ENCODE measurements around the gene UPK1A.

Gene UPK1A

DNA sequence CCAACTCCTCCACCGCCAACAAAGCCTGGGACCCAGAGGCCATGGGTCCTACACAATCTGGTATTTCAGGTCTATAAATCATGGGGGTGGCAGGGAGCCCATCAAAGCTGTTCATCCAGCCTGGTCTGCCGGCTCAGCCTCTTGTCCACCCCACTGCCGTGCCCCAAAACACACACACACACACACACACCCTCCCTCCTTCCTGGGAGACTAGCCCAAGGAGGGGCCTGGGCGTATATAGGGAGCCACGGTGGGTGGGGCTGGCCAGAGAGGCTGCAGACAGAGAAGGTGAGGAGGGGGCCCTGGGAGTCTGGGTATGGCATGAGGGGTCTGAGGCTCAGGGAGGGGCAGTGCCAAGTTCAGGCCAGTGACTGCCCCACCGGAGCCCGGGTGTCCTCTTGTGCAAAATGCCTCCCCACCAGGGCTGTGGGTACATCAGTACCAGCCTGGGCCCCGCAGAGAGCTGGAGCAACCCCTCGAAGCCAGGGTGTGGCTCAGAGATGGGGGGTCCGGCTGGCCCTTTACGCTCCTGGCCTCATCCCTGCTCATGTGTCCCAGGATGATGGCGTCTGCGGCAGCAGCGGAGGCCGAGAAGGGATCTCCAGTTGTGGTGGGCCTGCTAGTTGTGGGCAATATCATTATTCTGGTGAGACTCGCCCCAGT lies at the start of gene UPK1A:
Gene UPK1A, plus strand, starts transcription at position 267 of the 663 bp plus-strand sequence. Its CDS starts 296 bp downstream, at position 563.
- DNase-seq, result no peak

DNA sequence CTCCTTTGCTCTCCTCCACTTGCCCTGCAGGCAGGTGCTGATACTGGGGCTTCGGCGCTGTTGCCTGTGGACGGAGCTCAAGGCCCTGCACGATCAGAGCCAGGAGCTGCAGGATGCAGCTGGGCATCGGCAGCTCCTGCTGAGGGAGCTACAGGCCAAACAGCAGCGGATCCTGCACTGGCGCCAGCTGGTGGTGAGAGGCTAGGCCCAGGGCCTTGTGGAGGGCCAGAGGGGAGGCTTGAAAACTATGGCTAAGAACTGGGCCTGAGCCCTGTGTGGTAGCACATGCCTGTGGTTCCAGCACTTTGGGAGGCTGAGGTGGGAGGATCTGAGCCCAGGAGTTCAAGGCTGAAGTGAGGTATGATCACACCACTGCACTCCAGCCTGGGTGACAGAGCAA lies 47.5 kb upstream of the UPK1A start:
- no peak for DNase-seq

DNA sequence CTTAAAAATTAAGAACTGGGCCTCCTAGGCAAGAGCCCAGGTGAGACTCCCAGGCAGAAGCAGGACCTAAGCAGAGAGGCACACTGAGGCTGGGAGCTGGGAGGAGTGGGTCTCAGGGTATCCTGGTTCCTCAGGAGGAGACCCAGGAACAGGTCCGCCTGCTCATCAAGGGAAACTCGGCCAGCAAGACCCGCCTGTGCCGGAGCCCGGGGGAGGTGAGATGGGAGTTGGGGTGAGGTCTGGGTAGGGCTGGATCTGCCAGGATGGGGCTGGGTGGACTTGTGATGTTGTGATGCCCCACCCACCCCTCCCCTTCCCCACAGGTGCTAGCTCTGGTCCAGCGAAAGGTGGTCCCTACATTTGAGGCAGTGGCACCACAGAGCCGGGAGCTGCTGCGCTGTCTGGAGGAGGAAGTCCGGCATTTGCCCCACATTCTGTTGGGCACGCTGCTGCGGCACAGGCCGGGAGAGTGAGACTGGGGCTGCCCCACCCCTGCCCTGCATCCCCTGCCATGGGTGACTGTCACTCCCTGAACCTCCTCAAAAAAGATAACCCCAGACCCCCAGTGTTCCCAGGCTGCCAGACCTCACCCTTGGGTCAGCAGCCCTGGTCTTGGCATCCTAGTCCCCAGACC lies 46.9 kb upstream of the UPK1A start:
- DNase-seq, result no peak

DNA sequence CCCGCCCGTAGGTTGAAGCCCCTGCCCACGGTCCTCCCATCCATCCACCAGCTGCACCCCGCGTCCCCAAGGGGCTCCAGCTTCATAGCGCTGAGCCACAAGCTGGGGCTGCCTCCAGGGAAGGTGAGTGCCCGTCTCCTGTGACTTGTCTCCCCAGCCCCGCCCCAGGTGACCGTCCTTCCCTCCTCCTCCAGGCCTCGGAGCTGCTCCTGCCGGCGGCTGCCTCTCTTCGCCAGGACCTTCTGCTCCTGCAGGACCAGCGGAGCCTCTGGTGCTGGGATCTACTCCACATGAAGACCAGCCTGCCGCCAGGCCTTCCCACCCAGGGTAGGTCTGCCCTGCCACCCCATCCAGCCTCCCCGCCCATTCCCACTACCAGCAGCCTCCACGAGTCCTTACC lies 46.3 kb upstream of the UPK1A start:
- DNase-seq, result no peak

DNA sequence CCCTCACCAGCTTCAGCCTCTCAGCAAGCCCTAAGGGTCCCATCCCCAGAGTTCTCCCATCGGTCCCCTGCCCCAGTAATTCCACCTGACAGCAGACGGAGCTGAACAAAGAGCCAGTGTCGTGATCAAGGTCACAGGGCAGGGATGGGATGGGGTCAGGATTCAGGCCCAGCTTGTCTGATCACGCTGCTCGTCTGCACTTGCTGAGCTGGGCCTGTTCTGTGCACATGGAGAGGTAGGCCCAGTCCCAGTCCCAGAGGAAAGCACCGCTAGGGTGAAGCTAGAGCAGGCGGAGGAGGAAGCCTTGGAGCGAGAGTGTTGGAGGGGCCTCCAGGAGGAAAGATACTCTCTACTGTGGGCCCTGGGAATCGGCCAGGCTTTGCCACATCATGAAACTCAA lies 44.6 kb upstream of the UPK1A start:
- DNase-seq, result no peak

DNA sequence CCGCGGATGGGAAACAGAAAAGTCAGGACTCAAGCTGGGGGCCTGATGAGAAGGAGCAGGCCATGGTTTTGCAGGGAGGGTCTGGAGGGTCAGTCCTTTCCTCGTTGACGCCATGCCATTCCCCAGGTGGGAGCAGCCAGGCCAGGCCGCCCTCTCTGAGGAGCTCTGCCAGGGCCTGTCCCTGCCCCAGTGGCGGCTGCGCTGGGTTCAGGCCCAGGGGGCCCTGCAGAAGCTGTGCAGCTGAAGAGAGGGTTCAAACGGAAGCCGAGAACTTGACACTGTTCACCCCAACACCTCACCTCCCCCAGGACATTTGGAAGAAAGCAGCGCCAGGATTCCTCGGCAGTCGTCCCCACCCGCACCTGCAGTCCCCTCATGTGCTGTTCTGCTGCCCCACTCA lies 43.6 kb upstream of the UPK1A start:
- no peak for DNase-seq

DNA sequence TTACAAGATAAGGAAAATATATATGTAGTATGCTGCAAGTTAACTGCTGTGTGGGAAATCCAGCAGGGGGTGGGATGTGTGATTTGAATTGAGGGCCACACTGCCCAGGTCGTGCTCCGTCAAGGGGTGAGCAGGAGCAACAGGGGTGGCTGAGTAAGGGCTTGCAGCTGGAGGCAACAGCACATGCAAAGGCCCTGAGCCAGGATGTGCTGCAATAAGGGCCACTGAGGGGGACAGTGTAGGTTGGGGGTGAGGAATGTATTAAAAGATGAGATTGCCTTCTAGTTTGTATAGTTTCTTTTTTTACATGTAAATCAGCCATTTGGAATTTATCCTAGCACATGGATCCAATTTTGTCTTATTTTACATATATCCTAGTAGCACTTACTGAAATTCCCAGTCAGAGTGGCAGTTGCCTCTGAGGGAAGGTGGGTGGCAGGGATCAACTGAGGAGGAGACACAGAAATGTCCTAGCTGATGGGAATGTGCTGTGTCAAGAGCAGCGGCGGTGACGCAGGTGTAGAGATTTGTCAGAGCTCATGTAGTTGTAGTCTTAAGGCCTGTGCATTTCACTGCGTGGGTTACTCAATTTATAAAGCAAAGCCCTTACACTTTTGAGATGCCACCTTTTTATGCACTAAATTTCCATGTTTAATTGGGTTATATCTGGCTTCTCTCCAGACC lies 42.8 kb upstream of the UPK1A start:
- DNase-seq, result no peak

DNA sequence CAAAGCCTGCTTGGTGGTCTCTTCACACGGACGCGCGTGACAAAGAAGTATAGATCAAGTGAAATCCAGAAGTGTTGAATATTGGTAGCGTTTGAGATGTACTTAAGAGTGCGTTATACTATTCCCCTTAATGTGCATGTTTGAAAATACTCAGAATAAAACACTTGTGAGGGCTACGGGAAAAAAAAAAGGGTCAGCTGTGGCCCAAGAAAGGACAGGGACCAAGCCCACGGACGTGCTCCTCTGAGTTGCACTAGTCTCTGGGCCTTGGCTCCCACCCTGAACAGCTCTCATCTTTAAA lies 38.1 kb upstream of the UPK1A start:
- no peak for DNase-seq

DNA sequence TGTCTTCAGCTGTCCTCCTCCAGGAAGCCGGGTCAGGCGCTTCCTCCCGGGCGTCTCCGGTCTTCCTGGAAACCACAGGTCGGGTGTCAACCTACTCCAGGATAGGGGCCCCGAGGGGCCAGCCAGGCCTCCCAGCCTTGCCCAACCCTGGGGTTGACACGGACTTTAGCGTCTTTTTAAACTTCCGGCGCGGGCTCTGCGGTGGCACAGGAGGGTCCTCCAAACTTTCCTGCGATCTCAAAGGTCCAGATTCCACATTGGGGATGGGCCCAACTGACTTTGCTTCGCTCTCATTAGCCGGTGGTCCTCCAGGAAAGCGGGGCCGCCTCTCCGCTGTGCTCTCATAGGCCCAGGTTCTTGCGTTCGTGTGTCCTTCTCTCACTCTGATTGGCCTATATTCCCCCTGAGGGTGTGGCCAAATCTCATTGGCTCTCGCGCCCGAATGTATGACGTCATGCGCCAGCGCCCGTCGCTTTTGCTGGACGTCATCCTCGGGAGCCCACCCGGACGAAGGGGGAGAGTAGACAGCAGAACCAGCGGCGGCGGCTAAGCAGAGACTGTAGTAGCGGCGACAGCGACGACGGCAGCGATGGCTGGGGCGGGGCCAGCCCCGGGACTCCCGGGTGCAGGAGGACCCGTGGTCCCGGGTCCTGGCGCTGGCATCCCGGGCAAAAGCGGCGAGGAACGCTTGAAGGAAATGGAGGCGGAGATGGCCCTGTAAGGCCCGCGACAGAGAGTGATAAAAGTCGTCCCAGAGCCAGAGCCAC lies 37.6 kb upstream of the UPK1A start, which contains the start of gene RBM42:
Gene RBM42, plus strand, starts transcription at position 472 of the 767 bp plus-strand sequence. Its CDS starts 118 bp downstream, at position 590.
- DNase-seq, result peak; percentile 88

DNA sequence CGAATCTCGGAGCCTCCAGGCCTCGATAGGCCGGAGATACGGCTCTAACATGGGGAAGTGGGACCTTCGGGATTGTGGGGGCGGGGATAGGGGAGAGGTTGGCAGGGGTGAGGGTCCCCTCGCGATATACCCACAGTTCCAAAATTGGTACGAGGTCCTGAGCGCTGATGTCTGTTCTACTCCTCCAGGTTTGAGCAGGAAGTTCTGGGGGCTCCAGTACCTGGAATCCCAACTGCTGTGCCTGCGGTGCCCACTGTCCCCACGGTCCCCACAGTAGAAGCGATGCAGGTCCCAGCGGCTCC lies 37.0 kb upstream of the UPK1A start:
- DNase-seq, result no peak

DNA sequence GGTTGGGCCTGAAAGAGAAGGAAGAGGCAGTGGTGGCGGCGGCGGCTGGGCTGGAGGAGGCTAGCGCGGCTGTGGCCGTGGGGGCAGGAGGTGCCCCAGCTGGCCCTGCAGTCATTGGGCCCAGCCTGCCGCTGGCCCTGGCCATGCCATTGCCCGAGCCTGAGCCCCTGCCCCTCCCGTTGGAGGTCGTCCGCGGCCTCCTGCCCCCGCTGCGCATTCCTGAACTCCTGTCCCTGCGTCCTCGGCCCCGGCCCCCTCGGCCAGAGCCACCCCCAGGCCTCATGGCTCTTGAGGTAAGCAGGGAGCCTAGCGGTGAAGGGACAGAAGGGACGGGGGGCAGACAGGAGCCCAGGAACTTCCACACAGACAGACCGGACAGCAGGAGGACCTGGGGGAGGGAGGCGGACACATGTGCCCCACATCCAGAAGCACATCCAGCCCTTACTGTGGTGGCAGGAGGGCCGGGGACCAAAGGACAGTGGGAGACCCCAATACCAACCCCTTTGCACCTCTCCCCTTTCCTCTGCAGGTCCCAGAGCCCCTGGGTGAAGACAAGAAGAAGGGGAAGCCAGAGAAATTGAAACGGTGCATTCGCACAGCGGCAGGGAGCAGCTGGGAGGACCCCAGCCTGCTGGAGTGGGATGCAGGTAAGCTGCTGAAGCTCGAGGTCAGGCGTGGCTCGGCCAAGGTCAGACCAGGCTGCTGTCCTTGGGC lies 32.4 kb upstream of the UPK1A start:
- no peak for DNase-seq

DNA sequence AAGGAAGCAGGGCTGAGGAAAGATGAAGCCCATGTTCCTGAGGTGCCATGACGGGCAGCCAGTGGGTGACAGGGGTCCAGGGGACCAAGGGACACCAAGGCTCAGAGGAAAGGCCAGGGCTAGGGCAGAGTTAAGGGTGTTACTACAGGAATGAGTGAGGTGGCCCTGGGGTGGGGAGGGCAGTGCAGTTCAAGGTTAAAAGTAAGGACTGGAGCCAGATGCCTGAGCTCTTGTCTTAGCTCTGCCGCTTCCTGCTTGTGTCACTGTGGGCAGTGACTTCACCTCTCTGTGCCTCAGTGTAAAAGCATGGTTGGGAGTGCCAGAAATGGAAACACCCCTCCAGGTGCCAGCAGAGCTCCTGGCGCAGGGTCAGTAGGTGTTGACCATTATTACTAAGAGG lies 29.7 kb upstream of the UPK1A start:
- DNase-seq, result no peak

DNA sequence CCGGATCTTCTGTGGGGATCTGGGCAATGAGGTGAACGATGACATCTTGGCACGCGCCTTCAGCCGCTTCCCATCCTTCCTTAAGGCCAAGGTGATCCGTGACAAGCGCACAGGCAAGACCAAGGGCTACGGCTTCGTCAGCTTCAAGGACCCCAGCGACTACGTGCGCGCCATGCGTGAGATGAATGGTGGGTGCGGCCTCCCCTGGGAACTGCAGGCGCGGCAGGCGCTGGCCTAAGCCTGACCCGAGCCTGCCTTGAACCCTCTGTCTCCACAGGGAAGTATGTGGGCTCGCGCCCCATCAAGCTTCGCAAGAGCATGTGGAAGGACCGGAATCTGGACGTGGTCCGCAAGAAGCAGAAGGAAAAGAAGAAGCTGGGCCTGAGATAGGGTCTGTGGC lies 29.2 kb upstream of the UPK1A start:
- no peak for DNase-seq

DNA sequence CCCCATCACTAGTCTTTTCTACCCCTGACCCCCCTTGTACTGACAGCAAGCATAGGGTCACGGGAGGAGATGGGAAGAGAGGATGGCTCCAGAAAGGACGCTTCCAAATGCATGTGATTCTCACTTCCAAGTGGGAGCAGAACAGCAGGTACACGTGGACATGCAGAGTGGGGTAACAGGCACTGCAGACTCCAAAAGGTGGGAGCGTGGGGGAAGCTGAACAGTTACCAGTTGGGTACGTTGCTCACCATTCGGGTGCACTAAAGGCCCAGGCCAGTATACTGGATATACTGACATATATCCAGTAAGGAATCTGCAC lies 27.0 kb upstream of the UPK1A start:
- DNase-seq, result no peak

DNA sequence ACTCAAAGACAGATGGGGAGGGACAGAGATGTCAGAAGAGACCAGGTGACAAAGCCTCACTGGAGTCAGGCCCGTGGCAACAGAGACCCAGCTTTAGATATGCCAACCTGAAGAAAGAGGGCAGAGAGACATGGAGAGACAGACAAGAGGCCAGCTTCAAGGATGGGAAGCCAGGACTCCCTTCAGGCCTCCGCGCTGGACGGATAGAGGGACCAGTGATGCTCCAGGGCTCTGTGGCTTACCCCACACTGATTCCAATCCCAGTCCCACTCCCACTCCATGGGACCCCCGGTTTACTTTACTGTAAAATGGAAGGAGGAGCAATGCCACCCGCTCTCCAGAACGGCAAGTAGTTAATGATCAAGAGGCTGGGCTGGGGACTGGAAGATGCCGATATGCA lies 26.5 kb upstream of the UPK1A start:
- DNase-seq, result no peak

DNA sequence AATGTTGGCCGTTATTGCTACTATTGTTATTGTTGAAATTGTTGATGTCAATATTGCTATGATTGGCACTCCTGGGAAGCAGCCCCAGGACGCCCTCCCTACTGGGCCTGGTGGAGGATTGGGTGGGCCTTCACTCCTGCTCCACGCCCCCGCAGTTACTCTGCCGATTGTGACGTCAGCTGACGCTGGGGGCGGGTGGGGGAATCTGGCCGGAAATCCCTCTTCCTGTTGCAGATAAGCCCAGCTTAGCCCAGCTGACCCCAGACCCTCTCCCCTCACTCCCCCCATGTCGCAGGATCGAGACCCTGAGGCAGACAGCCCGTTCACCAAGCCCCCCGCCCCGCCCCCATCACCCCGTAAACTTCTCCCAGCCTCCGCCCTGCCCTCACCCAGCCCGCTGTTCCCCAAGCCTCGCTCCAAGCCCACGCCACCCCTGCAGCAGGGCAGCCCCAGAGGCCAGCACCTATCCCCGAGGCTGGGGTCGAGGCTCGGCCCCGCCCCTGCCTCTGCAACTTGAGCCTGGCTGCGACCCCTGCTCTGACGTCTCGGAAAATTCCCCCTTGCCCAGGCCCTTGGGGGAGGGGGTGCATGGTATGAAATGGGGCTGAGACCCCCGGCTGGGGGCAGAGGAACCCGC lies 24.7 kb upstream of the UPK1A start, which contains the start of gene ETV2:
Gene ETV2, plus strand, starts transcription at position 231 of the 637 bp plus-strand sequence. CDS start 716 bp downstream, outside the sequence.
- DNase-seq, result no peak

DNA sequence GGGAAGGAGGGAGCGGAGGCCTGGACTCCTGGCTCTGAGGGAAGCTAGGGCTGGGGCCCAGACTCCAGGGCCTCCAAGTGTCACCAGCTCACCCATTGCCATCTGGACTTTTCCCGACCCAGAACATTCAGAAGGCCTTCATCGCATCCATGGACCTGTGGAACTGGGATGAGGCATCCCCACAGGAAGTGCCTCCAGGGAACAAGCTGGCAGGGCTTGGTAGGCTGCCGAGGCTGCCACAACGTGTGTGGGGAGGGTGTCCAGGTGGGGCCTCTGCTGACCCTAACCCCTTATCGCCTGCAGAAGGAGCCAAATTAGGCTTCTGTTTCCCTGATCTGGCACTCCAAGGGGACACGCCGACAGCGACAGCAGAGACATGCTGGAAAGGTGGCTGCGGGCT lies 24.0 kb upstream of the UPK1A start:
- DNase-seq, result no peak

DNA sequence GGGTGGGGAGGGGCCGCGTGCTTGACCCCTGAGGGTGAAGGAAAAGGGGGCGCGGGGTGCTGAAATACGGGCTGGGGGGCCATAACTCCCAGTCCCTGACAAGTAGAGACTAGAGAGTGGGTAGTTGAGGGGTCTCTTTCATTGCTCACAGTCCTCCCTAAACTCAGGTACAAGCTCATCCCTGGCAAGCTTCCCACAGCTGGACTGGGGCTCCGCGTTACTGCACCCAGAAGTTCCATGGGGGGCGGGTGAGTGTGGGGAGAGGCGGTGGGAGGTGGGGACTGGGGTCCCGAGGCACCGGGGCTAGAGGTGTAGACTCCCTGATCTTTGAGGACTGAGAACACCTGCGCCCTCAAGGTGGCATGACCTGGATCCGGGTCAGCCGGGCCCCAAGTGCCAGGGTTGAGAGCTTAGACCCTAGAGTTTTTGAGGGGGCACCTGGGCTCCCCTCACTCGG lies 23.5 kb upstream of the UPK1A start:
- DNase-seq, result no peak

DNA sequence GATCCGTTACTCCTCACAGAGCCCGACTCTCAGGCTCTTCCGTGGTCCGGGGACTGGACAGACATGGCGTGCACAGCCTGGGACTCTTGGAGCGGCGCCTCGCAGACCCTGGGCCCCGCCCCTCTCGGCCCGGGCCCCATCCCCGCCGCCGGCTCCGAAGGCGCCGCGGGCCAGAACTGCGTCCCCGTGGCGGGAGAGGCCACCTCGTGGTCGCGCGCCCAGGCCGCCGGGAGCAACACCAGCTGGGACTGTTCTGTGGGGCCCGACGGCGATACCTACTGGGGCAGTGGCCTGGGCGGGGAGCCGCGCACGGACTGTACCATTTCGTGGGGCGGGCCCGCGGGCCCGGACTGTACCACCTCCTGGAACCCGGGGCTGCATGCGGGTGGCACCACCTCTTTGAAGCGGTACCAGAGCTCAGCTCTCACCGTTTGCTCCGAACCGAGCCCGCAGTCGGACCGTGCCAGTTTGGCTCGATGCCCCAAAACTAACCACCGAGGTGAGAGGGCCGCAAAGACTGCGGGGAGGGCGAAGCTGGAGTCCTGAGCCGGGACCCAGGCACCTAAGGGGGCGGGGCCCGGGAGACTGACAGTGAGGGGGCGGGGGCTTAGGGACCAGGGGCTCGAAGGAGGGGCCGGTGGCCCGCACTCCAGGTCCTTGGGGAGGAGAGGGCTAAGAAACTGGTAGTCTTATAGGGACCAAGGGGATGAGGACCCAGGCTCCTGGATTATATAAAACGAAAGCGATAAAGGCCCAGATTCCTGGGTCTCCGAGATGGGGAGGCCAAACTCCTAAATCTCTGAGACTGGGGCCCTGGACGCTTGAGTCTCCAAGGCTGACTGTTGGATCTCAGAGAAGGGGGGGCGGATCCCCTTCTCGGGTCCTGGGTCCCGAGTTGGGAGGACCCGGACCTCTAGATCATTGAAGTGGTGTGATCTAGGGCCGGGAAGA lies 22.8 kb upstream of the UPK1A start:
- DNase-seq, result peak; percentile 40

DNA sequence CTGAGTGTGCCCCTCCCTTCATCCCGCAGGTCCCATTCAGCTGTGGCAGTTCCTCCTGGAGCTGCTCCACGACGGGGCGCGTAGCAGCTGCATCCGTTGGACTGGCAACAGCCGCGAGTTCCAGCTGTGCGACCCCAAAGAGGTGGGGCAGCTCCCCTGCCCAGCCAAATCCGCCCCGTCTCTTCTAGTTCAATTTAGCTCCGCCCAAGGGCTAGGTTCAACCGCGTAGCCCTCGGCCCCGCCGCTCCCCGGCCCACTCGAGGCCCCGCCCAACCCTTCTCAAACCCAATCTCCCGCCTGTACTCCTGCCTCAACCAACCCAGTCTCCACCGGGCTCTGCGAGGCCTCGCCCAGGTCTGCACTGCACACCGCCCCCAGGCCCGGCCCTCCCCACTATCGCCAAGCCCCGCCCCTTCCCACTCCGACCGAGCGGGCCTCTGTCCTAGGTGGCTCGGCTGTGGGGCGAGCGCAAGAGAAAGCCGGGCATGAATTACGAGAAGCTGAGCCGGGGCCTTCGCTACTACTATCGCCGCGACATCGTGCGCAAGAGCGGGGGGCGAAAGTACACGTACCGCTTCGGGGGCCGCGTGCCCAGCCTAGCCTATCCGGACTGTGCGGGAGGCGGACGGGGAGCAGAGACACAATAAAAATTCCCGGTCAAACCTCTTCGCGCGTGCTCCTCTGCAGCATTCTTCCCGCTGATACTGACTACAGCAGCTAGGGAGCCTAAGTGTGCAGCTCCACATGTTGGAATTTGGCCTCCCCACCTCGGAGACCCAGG lies 21.9 kb upstream of the UPK1A start:
- no peak for DNase-seq

Data from KG1 (cell line).